ENCODE measurements around the gene HHEX. TPM values are rescaled to one million over a fixed set of nuclear protein-coding genes. Genes with fewer than 3 reads are reported as not detected.

Gene HHEX
- total RNA-seq, 4 donors from 2014 or later: 2.8 to 10.6 (median 5.9) TPM

DNA sequence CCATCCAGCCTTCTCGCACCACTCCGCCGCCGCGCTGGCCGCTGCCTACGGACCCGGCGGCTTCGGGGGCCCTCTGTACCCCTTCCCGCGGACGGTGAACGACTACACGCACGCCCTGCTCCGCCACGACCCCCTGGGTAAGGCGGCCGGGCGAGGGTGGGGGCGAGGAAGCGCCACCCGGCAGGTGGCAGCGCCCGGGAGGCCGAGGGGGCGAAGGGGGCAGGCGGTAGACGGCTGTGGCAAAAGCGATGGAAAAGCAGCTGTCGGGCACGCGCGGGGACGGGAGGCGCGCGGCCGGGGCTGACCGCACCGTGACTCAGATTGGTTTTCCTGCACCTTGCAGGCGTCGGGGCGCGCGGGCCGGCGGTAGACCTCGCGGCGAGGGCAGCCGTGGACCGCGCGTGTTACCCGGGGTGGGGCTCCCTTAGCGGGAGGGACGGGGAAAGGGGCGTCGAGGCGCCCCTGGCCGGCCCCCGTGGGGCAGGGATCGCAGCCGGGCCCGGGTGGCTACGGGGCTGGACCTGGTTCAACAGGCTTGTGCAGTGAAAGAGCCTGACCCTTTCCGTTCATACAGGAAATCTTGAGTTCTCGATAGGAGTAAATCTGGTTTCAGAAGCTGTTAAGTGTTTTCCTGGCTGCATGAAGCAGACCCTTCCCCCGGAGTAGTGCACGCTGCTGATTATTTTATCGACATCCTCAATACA lies 608 bp downstream of the HHEX start:
- ATAC-seq: peak; percentile 60

GRCh38 chr10:92690915-92691590 lies 1.3 kb downstream of the HHEX start:
- Histone ChIP-seq H3K36me3 (peaks cover 0 to 5% of the 10 kb centered on the region in 2 donors), H3K27me3 (peaks cover 49% of the 10 kb centered on the region), H3K27ac (peak overlapping the region; percentile 14 to 92 (median 84)), H3K4me1 (peaks cover 0 to 56% (median 0%) of the 10 kb centered on the region in 3 donors), H3K9me3 (peaks cover 0 to 5% (median 0%) of the 10 kb centered on the region in 3 donors), H3K4me3 (peak overlapping the region; percentile 61 to 76)
- ATAC-seq: no peak
- 34 to 56% methylated on average over 7 to 21 of the region's 30 CpGs for WGBS, 2 donors (ENCODE audit: low coverage in 1 of 2)
- TF ChIP-seq POLR2AphosphoS5 (IDR thresholded peaks at IDR 0.05): peak; percentile 39
- TF ChIP-seq, protein P1, sequence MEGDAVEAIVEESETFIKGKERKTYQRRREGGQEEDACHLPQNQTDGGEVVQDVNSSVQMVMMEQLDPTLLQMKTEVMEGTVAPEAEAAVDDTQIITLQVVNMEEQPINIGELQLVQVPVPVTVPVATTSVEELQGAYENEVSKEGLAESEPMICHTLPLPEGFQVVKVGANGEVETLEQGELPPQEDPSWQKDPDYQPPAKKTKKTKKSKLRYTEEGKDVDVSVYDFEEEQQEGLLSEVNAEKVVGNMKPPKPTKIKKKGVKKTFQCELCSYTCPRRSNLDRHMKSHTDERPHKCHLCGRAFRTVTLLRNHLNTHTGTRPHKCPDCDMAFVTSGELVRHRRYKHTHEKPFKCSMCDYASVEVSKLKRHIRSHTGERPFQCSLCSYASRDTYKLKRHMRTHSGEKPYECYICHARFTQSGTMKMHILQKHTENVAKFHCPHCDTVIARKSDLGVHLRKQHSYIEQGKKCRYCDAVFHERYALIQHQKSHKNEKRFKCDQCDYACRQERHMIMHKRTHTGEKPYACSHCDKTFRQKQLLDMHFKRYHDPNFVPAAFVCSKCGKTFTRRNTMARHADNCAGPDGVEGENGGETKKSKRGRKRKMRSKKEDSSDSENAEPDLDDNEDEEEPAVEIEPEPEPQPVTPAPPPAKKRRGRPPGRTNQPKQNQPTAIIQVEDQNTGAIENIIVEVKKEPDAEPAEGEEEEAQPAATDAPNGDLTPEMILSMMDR (IDR thresholded peaks at IDR 0.05): no peak
- no peak for TF ChIP-seq POLR2A (IDR thresholded peaks at IDR 0.05)

More for the DNA sequence above, 608 bp downstream of the HHEX start:
- Histone ChIP-seq H3K4me1 (peaks cover 0 to 49% (median 0%) of the 10 kb centered on the region in 3 donors), H3K9me3 (peaks cover 0 to 10% (median 0%) of the 10 kb centered on the region in 3 donors), H3K27me3 (peaks cover 42% of the 10 kb centered on the region), H3K4me3 (peak overlapping the region; percentile 61 to 76), H3K36me3 (no peaks in the 10 kb centered on the region), H3K27ac (peak overlapping the region; percentile 18 to 92 (median 84))
- TF ChIP-seq POLR2A (IDR thresholded peaks at IDR 0.05) (no peak), EP300 (IDR thresholded peaks at IDR 0.05) (no peak), POLR2AphosphoS5 (IDR thresholded peaks at IDR 0.05) (no peak)
- TF ChIP-seq, protein P1 (IDR thresholded peaks at IDR 0.05): no peak
- 14 to 17% methylated on average over 3 to 4 of the region's 73 CpGs for WGBS, 2 donors (ENCODE audit: low coverage in 1 of 2)

DNA sequence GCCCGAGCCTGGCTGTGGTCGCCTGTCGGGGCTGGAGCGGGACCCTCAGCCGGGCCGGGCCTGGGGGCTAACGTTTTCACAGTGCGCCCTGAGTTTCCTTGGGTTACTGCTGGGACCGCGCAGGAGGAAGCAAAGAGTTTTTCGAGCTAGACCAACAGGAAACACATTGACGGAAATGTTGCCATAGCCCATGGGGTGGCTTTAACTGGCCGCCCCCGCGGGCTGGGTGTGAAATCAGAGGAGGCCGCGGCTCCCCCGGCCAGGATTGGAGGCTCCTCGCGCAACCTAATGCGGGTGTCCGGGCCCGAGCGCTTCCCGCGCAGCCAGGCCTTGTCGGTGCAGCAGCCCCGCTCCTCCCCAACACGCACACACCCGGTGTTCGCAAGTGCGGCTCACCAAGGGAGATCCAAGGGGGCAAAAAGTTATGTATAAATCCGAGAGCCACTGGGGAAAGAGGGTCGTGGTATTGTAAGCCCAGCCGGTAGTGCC lies 1.9 kb downstream of the HHEX start:
- 25 to 49% methylated on average over 7 to 19 of the region's 35 CpGs for WGBS, 2 donors (ENCODE audit: low coverage in 1 of 2)
- TF ChIP-seq POLR2A (IDR thresholded peaks at IDR 0.05) (no peak), POLR2AphosphoS5 (IDR thresholded peaks at IDR 0.05) (peak; percentile 44)
- ATAC-seq: no peak
- peak overlapping the region in 1 of 2 donors; percentile 76 for H3K4me3 ChIP-seq
- peaks cover 0 to 5% of the 10 kb centered on the region in 2 donors for H3K36me3 ChIP-seq
- peak overlapping the region; percentile 14 to 92 (median 84) for H3K27ac ChIP-seq
- H3K9me3 ChIP-seq: no peaks in the 10 kb centered on the region
- peaks cover 53% of the 10 kb centered on the region for H3K27me3 ChIP-seq
- H3K4me1 ChIP-seq: peaks cover 0 to 58% (median 0%) of the 10 kb centered on the region in 3 donors

DNA sequence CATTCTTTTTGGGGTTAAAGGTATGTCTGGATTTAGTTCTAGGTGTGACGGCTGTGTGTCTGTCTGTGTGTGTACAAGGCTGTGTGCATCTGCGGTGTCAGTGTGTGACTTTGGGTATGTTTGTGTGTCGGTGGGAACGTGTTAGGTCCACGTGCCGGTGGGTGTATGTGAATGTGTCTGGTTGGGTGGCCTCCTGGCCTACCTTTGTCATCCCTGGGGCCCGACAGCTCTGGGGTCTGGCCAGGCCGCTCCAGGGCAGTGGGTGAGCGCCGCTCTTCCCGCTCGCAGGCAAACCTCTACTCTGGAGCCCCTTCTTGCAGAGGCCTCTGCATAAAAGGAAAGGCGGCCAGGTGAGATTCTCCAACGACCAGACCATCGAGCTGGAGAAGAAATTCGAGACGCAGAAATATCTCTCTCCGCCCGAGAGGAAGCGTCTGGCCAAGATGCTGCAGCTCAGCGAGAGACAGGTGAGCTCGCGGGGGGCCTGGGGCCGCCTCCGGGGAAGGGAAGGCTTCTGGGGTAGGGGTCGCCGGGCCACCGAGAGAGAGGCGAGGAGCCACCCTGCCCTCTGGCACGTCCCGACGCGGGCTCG lies 2.4 kb downstream of the HHEX start:
- ATAC-seq: no peak
- Histone ChIP-seq H3K4me3 (peak overlapping the region in 1 of 2 donors; percentile 76), H3K36me3 (peaks cover 0 to 5% of the 10 kb centered on the region in 2 donors), H3K9me3 (no peaks in the 10 kb centered on the region), H3K27ac (peak overlapping the region in 3 of 4 donors; percentile 82 to 92 (median 85)), H3K4me1 (peaks cover 0 to 58% (median 0%) of the 10 kb centered on the region in 3 donors), H3K27me3 (peaks cover 53% of the 10 kb centered on the region)
- WGBS, 2 donors (ENCODE audit: low coverage in 1 of 2): 59% methylated on average over 14 of the region's 34 CpGs; no CpG with 5 or more reads in 1 of the 2 donors
- TF ChIP-seq, protein P1 (IDR thresholded peaks at IDR 0.05): no peak
- TF ChIP-seq POLR2AphosphoS5 (IDR thresholded peaks at IDR 0.05) (no peak), EP300 (IDR thresholded peaks at IDR 0.05) (no peak), POLR2A (IDR thresholded peaks at IDR 0.05) (no peak)
